Aorta (tissue), 5 donors: ENCODE results near the gene LGALS13. TPM values are rescaled to one million over a fixed set of nuclear protein-coding genes. Genes with fewer than 3 reads are reported as not detected.
"Not testable (repeated sequence)": the region's sequence is repeated elsewhere in the genome, so short reads cannot be mapped to it uniquely, and the experiment has no call there.

ENCODE experiments used
- ATAC-seq: fragments of 200-7000 bp; cut with Tn5 transposase; one replicate; pipeline ENCODE4 v1.9.1; 2022; ENCODE audit warnings: moderate library complexity; ENCODE audit not compliant: low FRiP score
- DNase-seq, 2 donors: peaks; one replicate each; pipeline ENCODE4 v3.0.0-alpha.2; 2020
- H3K27ac ChIP-seq, 2 donors: one replicate each; pipeline ENCODE4 v1.5.1; 2013; ENCODE audit warnings: low read length in 2 of 2, mild to moderate bottlenecking in 2 of 2, moderate library complexity in 2 of 2, control low read depth in 1 of 2, inconsistent platforms in 1 of 2, low read depth in 1 of 2
- H3K27me3 ChIP-seq, 2 donors: one replicate each; pipeline ENCODE4 v1.6.1; 2013; ENCODE audit warnings: control low read depth in 1 of 2, low read length in 1 of 2, mild to moderate bottlenecking in 1 of 2, moderate library complexity in 1 of 2; ENCODE audit not compliant: insufficient read depth in 2 of 2, control insufficient read depth in 1 of 2
- H3K36me3 ChIP-seq, 2 donors: one replicate each; pipeline ENCODE4 v1.6.1; 2013; ENCODE audit warnings: control low read depth in 1 of 2, low read length in 1 of 2, mild to moderate bottlenecking in 1 of 2; ENCODE audit not compliant: insufficient read depth in 2 of 2, control insufficient read depth in 1 of 2
- H3K4me1 ChIP-seq, 2 donors: one replicate each; pipeline ENCODE4 v1.6.1; 2013; ENCODE audit warnings: low read length in 2 of 2, control low read depth in 1 of 2, mild to moderate bottlenecking in 1 of 2, moderate library complexity in 1 of 2; ENCODE audit not compliant: insufficient read depth in 2 of 2, control insufficient read depth in 1 of 2
- H3K4me3 ChIP-seq, 2 donors: one replicate each; pipeline ENCODE4 v1.5.1; 2013; ENCODE audit warnings: low read length in 2 of 2, control low read depth in 1 of 2, mild to moderate bottlenecking in 1 of 2
- H3K9me3 ChIP-seq: one replicate; pipeline ENCODE4 v1.6.1; 2013; ENCODE audit warnings: mild to moderate bottlenecking, low read length; ENCODE audit not compliant: control insufficient read depth
- WGBS, 2 donors: extraction: QIAGEN DNeasy Blood & Tissue Kit; methylation state at CpG; one replicate each; pipeline ENCODE4 v1.1.7; 2013; 5-methylcytosine and 5-hydroxymethylcytosine counted together
- intact Hi-C, 2 donors: fragments of 100-400 bp; cut with DNase I; formaldehyde crosslinking; loops; one replicate each; pipeline versions ENCODE4 v1.14.2 to v1.15.0; 2022
- polyA plus RNA-seq, 2 donors: library from polyadenylated mRNA; stranded (reverse); fragments of 200-250 nt; gene quantifications; one replicate each; pipeline ENCODE4 v1.2.3, GENCODE V29; 2013
- total RNA-seq, 2 donors: library from RNA; stranded (reverse); fragmentation: NEBNext Ultra II Directional; extraction: Animal tissue kit (Norgen Biotek cat#: 25700); gene quantifications; one replicate each; pipeline ENCODE4 v1.2.1, GENCODE V29; 2021
- donor health status: healthy with polysubstance abuse.
- donor health status: Bipolar disorder and iron deficiency.
- donor health status: DM: no; HTN: no; CAD: no.
- donor health status: DM: no; HTN: no; CAD: no.
- donor health status: DM: yes; HTN: yes; CAD: no.

The LGALS13 gene
- total and polyA plus RNA-seq, 4 donors = not detected

DNA sequence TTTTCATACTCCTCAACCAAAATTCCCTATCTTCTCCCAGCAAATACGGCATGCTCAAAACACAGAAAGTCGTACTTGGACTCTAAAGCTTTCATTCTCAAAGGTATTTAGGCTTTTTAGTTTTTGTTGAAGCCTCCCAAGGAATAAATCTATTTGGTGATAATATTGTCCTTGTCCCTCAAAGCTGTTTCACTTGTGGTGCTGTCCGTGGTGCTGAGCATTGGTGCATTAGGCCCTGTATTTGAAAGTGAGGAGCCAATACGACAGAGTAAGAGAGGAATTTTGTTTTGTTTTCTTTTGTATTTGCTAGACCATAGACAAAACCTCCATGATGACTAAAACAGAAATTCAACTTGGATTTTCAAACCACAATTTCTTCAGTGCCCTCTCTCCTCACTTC is 3.2 kb upstream of the LGALS13 start:
- intact Hi-C loops = loop anchor here in 1 of 2 donors (2.0 kb wide), 1 partner anchor 28 kb away; no protein-coding TSS in a partner anchor
- no peak overlapping the region for H3K27ac ChIP-seq
- H3K4me1 ChIP-seq = no peaks in the 10 kb centered on the region
- H3K9me3 ChIP-seq = peaks cover 4% of the 10 kb centered on the region
- no peaks in the 10 kb centered on the region for H3K36me3 ChIP-seq
- DNase-seq (no peak), ATAC-seq (no peak)
- 19 to 21% methylated on average over 4 of the region's 4 CpGs for WGBS, 2 donors
- H3K4me3 ChIP-seq = no peak overlapping the region
- no peaks in the 10 kb centered on the region for H3K27me3 ChIP-seq

DNA sequence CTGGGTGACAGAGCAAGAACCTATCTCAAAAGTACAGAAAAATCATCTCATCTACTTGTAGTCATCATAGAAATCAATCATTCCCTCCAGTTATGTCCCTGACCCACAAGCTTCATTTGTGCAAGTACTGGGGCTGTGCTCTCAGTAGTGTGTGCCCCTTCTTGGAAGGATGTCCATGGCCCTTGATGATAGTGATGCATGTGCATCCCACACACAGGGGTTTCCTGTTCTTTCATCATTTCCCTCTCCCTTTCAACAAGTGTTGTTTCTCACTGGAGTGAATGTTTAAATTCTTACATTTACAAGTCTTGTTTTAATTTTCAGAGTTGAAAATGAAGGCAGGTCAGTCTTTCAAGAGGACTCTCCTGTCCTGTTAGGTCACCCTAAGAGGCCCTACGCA is 1.5 kb downstream of the LGALS13 start:
- Histone ChIP-seq H3K27ac (no peak overlapping the region), H3K27me3 (peaks cover 0 to 4% of the 10 kb centered on the region in 2 donors), H3K36me3 (no peaks in the 10 kb centered on the region), H3K4me1 (no peaks in the 10 kb centered on the region), H3K9me3 (peaks cover 9% of the 10 kb centered on the region), H3K4me3 (no peak overlapping the region)
- DNase-seq (no peak), ATAC-seq (no peak)
- 65 to 75% methylated on average over 1 of the region's 1 CpG for WGBS, 2 donors
- intact Hi-C loops = no loop called here

DNA sequence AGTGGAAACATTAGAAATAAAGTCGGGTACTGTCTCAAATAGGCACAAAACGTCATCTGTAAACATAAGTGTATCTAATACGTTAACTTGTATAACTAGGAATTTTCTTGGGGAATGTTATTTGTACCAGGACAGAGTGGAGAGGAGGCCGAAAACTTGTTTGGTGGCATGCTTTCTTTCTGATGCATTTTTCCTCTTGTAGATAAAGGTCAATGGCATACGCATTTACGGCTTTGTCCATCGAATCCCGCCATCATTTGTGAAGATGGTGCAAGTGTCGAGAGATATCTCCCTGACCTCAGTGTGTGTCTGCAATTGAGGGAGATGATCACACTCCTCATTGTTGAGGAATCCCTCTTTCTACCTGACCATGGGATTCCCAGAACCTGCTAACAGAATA is 4.7 kb downstream of the LGALS13 start:
- Histone ChIP-seq H3K27ac (no peak overlapping the region), H3K9me3 (peaks cover 9% of the 10 kb centered on the region), H3K27me3 (peaks cover 0 to 4% of the 10 kb centered on the region in 2 donors), H3K4me1 (no peaks in the 10 kb centered on the region), H3K4me3 (no peak overlapping the region), H3K36me3 (no peaks in the 10 kb centered on the region)
- ATAC-seq (no peak), DNase-seq (no peak)
- intact Hi-C loops = no loop called here
- 76 to 83% methylated on average over 9 of the region's 9 CpGs for WGBS, 2 donors

DNA sequence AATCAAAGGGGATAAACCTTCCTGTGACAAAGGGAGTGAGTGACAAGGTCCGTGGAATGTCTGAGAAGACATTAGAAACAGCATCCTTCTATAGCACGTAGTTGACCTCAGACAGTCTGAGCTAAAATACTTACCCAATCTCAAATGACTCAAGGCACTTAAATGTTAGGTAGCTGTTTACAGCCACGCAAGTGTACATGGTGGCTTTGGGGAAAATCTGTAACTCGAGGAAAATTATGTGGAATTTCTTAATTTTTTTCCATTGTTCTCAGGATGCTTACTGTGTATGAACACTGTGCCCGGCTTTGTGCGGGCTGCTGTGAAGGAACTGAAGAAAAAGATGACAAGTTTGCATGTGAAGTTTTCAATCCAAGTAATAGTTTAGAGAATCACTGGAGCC is 5.2 kb downstream of the LGALS13 start:
- Histone ChIP-seq H3K27me3 (peaks cover 0 to 4% of the 10 kb centered on the region in 2 donors), H3K4me1 (no peaks in the 10 kb centered on the region), H3K4me3 (no peak overlapping the region), H3K36me3 (no peaks in the 10 kb centered on the region), H3K9me3 (peaks cover 9% of the 10 kb centered on the region), H3K27ac (no peak overlapping the region)
- intact Hi-C loops = no loop called here
- no peak for DNase-seq
- no peak for ATAC-seq
- WGBS, 2 donors = 64 to 70% methylated on average over 6 of the region's 6 CpGs

DNA sequence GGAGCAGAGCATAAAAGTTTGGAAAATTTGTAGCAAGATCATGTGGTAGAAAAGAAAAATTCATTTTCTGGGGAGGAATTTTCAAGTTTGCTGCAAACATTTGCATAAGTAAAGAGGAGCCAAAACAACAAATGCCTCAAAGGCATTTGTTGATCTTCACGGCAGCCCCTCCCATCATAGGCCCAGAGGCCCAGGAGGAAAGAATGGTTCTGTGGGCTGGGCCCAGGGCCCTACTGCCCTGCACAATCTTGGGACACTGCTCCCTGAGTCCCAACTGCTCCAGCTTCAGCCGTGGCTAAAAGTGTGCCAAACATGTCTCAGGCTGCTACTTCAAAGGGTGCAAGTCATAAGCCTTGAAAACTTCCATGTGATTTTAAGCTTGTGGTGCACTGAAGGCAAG is 11.3 kb downstream of the LGALS13 start:
- no peaks in the 10 kb centered on the region for H3K9me3 ChIP-seq
- no peak overlapping the region for H3K4me3 ChIP-seq
- H3K4me1 ChIP-seq = no peaks in the 10 kb centered on the region
- WGBS, 2 donors = 52 to 55% methylated on average over 2 of the region's 2 CpGs
- H3K27me3 ChIP-seq = no peaks in the 10 kb centered on the region
- ATAC-seq (no peak), DNase-seq (no peak)
- H3K36me3 ChIP-seq = no peaks in the 10 kb centered on the region
- intact Hi-C loops = no loop called here
- no peak overlapping the region for H3K27ac ChIP-seq

GRCh38 chr19:39617745-39618144 is 15.4 kb downstream of the LGALS13 start:
- no peaks in the 10 kb centered on the region for H3K27me3 ChIP-seq
- DNase-seq = no peak
- H3K9me3 ChIP-seq = no peaks in the 10 kb centered on the region
- no peaks in the 10 kb centered on the region for H3K4me1 ChIP-seq
- intact Hi-C loops = no loop called here
- no peak overlapping the region for H3K27ac ChIP-seq
- no peaks in the 10 kb centered on the region for H3K36me3 ChIP-seq
- 38 to 59% methylated on average over 1 of the region's 1 CpG for WGBS, 2 donors
- no peak for ATAC-seq
- H3K4me3 ChIP-seq = no peak overlapping the region

DNA sequence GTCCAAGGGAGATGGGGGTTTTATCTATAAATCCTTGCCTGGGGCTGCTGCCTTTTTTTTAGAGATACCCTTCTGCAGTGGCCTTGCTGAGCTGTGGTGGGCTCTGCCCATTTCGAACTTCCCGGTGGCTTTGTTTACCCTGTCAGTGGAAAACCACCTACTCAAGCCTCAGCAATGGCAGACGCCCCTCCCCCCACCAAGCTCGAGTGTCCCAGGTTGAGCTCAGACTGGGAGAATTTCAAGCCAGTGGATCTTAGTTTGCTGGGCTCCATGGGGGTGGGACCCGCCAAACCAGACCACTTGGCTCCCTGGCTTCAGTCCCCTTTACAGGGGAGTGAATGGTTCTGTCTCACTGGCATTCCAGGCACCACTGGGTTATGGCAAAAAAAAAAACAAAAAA is 21.6 kb downstream of the LGALS13 start:
- intact Hi-C loops = no loop called here
- H3K4me3 ChIP-seq = no peak overlapping the region
- DNase-seq (no peak), ATAC-seq (no peak)
- no peaks in the 10 kb centered on the region for H3K9me3 ChIP-seq
- H3K27ac ChIP-seq = no peak overlapping the region
- no peaks in the 10 kb centered on the region for H3K4me1 ChIP-seq
- 31% methylated on average over 5 of the region's 5 CpGs for WGBS, 2 donors
- no peaks in the 10 kb centered on the region for H3K36me3 ChIP-seq
- no peaks in the 10 kb centered on the region for H3K27me3 ChIP-seq

- not testable (repeated sequence) for H3K4me1 ChIP-seq, ATAC-seq, H3K4me3 ChIP-seq, H3K9me3 ChIP-seq, H3K27me3 ChIP-seq, DNase-seq, H3K27ac ChIP-seq, H3K36me3 ChIP-seq
- WGBS, 2 donors = 46 to 53% methylated on average over 2 of the region's 2 CpGs
- intact Hi-C loops = loop anchor here in 1 of 2 donors (2.0 kb wide), 1 partner anchor 29 kb away; no protein-coding TSS in a partner anchor
These were observed 25.3 kb downstream of the LGALS13 start for GRCh38 chr19:39627631-39628030.

DNA sequence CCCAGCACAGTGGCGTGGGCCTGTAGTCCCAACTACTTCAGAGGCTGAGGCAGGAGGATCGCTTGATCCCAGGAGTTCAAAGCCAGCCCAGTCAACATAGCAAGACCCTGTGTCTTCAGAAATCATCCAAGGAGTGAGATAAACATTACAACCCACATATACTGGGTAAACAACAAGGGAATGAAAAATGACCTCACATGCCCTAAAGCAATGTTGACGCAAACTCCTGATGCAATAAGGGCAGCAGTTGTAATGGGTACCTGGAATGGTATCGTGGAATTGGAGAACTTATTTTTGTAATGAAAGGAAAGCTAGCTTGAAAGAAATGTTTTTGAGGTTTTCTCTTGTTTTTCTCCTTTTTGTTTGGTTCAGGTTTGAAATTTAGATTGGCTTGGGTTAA is 28.9 kb downstream of the LGALS13 start:
- DNase-seq (no peak), ATAC-seq (no peak)
- H3K27me3 ChIP-seq = no peaks in the 10 kb centered on the region
- intact Hi-C loops = no loop called here
- WGBS, 2 donors = 62 to 76% methylated on average over 4 of the region's 4 CpGs
- no peak overlapping the region for H3K27ac ChIP-seq
- H3K4me1 ChIP-seq = no peaks in the 10 kb centered on the region
- no peak overlapping the region for H3K4me3 ChIP-seq
- H3K9me3 ChIP-seq = peaks cover 2% of the 10 kb centered on the region
- H3K36me3 ChIP-seq = no peaks in the 10 kb centered on the region
